ENCODE measurements around the gene ATP5ME.
"Not testable (repeated sequence)": the region's sequence is repeated elsewhere in the genome, so short reads cannot be mapped to it uniquely, and the experiment has no call there.

The ATP5ME gene

DNA sequence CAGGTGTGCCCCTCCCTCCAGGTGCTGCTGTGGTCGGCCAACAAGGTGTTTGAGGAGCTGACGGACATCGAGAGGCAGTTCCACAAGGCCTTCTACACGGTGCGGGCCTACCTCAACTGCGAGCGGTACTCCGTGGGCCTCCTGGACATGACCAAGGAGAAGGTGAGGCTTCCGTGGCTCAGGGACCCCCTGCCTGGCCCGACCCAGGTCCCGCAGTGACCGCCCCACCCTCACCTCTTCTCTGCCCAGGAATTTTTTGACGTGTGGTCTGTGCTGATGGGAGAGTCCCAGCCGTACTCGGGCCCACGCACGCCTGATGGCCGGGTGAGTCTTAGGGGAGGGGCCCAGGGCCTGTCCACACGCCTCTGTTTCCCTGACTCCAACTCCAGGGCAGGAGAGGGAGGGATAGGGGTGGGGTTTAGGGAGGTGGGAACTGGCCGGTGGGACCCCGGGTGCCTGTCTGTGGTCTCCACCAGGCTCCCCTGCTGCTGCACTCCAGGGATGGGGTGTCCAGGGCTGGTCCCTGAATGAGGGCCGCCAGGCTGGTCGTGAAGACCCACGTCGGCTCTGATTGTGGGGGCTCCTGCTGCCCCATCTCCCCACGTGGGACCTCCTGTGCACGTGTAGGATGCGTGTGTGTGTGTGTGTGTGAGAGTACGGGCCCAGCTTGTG is 20.1 kb downstream of the ATP5ME start:
- no peak for DNase-seq

DNA sequence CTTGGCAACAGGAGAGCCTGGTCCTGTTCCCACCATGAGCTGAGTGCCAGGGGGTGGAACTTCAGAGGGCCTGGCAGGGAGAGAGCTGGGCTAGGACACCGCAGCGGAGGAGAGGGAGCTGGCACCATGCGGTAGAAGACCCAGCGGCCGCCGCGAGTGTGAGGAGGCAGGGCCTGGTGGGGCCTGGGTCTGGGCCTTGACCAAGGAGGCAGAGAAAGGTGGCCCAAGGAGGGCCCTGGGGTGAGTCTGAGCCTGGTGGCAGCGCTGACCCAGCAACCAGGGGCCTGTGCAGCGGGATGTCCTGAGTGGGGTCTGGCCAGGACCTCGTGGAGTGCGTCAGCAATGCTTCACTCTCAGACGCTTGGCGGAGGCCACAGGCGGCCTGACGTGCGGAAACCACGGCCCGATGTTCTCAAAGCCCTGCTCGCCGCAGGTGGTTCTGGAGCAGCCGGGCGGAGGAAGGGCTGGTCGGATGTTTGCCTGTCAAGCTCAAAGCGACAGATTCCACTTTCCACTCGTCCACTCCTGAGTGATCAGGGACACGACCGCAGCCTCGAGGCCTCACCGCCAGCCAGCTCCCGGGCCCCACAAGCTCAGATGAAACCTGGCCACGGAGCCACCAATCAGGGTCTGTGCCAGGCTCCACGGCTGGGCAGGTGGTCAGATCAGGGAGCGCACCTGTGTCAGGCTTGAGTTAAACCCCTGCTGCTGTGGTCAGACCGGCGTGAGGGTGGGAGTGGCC is 20.8 kb downstream of the ATP5ME start:
- no peak for DNase-seq

DNA sequence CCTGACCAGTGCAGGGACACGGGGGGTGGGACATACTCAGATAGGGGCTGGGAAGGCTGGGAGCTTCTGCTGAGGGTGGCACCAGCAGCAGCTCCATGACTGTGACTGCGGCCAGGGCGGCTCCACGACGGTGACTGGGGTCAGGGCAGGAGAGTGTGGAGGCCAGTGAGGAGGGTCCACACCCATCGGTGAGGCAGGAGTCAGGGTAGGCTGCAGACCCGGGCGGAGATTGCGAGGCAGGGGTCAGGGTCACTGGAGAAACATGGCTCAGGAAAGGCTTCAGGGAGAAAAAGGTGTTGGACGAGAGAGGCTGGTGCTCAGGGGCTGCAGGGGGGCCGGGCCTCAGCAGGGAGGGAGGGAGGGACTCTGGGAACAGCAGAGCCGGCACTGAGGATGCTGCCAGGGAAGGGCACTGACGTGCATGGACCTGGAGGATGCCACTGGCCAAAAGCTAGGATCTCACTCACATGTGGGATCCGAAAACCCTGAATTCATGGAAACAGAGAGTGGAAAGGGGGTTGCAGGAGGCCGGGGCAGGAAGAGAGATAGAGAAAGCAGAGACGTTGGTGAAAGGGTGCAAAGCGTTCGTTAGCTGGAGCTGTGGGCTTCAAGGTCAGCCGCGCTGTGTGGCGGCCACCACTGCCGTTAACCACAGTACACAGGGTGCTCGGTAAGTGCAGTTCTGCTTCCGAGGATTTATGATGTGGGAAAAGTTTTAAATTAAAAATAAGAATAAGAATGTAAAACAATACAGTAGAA is 22.0 kb downstream of the ATP5ME start:
- no peak for DNase-seq

DNA sequence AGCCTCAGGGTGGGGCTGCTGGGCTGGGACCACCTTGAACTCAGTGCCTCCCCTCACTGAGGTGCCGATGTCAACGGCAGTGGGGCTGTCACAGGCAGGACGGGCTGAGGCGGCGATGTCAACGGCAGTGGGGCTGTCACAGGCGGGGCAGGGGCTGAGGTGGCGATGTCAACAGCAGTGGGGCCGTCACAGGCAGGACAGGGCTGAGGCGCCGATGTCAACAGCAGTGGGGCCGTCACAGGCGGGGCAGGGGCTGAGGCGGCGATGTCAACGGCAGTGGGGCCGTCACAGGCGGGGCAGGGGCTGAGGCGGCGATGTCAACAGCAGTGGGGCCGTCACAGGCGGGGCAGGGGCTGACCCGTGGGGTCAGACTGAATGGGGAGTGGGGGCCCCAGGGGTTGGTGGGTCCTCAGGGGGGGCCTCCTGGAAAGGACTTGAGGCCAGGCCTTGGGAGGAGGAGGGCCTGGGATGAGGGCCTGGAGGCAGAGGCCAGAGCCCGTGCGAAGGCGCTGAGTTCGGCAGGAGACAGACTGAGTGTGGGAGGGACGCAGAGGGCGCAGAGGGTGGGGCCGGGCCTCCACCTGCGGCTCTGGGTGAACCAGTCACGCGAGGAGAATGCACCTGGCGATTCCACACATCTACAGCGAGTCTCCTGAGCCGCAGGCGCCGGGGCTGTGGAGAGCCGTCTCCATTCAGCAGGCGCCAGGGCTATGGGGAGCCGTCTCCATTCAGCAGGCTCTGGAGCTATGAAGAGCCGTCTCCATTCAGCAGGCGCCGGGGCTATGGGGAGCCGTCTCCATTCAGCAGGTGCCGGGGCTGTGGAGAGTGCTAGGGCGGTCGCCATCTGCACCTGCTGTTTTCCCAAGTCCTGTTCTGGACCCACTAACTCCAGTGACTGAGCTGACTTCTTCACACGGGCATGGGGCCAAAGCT is 22.9 kb downstream of the ATP5ME start:
- DNase-seq = no peak

DNA sequence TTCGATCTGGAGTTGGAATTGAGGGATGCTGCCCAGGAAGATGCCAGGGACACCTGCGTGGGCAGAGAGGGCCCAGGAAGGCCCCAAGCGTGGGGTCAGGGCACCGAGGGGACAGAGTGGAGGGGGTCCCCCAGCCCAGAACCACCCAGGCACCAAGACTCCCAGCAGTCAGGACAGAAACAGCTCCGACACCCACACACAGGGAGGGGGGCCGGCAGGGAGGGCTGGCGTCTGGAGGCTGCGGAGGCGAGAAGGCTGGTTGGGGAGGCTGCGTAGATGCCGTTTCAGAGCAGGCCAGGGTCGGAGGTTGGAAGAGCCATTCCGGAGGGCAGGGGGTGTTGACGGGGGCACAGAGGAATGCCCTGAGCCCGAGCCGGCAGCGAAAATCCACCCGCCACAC is 23.6 kb downstream of the ATP5ME start:
- DNase-seq = no peak

DNA sequence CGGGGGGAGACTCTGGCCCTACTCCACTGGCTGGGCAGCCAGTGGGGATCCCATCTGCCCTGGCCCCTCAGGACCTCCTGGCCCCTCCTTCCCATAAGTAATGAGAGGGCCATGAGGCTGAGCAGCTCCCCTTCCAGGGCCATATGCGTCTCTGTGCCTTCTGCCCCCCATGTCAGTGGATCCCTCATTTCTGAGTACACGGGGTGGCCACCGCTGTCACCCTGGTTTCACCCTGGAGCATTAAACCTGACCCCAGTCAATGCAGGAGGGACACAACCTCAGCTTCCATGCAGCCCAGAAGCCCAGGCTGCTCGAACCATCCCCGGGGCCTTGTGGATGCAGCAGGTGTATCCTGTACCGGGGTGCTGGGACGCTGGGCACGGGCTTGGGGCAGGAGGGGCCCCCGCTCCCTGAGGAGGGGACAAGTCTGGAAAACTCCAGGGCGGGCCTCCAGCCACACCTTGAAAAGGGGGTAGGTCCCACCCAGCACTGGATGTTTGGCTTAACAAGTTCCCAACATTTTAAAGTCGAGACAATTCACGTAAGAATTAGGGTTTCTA is 24.2 kb downstream of the ATP5ME start:
- no peak for DNase-seq

DNA sequence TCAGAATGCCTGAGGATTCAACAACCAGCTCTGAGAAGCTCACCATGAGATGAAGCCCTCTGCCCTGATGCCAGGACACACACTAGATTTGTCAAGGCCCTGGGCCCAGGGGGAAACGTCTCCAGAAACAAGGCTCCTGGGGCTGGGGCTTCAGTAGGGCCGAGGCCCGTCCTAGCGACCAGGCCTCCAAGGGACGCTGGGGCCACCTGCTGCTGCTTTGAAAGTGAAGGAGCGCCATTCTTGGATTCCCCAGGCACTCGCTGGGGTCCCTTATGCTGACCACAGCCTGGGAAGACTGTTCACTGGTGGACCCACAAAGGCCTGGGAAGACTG is 24.8 kb downstream of the ATP5ME start:
- DNase-seq = no peak

DNA sequence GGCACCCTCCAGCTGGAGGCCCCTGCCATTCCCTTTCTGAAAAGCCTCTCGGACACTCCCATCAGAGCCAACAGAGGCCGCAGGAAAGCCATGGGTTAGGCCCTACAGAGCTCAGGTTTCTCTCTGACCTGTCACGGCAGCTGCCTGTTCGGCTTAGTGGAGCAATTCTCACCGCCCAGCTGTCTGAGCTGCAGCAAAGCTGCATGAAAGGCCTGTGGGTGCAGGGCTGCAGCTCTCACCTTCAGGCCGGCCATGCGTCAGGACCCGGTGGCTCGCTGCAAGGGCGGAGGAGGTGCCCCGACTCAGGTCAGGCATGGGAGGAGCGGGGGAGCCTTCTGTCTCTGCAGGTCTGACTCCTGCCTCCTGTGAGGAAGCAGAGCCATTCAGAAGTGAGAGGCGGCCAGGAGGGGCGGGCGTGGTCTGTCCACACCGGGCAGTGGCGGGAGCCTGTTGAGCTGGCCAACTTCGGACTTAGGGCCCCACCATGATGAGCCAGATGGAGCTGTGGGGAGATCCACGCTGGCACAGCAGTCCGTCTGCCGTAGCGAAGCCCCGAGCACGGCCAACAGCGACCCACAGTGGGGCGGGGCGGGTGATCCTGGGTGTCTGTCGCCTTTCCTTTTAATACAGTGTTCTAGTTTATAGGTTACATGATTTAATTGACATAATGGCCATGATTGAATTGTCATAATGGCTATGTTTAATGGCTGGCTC is 25.3 kb downstream of the ATP5ME start:
- DNase-seq = peak; percentile 14 to 20

DNA sequence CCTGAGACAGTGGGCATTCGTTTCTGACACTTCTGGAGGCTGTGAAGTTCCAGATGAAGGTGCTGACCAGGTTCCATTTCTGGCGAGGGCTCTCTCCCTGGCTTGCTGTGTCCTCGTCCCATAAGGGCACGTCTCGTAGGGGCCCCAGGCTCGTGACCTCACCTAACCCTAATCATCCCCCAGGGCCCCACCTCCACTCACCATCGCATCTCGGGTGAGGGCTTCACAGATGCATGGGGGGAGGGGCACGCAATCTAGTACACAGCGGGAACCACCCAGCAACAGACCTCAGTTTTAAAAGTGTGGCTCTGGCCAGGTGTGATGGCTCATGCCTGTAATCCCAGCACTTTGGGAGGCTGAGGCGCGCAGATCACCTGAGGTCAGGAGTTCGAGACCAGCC is 26.6 kb downstream of the ATP5ME start:
- DNase-seq = no peak

DNA sequence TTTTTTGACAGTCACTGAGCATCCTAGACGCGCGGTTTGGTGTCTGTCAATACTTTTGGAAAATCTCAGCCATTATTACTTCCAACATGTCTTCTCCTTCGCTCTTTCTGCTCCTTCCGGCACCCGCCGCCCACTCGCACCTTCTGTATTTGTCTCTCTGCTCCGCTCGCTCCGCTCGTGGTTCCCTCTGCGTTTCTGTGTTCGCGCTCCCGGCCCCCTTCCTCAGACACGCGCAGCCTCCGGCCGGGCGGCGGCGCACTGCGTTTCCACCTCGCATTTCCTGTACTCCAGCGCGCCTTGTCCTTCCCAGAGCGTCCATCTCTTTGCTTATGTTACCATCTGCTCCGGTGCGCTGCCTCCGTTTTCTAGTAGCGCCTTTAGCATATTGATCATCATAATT is 27.6 kb downstream of the ATP5ME start:
- no peak for DNase-seq

DNA sequence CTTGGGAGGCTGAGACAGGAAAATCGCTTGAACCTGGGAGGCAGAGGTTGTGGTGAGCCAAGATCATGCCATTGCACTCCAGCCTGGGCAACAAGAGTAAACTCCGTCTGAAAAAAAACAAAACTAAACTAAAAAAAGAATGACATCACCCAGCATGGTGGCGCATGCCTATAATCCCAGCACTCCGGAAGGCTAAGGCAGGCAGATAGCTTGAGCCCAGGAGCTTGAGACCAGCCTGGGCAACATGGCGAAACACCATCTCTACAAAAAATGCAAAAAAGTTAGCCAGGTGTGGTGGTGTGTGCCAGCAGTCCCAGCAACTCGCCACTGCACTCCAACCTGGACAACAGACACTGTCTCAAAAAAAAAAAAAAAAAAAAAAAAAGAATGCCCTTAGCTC is 31.7 kb downstream of the ATP5ME start:
- DNase-seq = not testable (repeated sequence)

DNA sequence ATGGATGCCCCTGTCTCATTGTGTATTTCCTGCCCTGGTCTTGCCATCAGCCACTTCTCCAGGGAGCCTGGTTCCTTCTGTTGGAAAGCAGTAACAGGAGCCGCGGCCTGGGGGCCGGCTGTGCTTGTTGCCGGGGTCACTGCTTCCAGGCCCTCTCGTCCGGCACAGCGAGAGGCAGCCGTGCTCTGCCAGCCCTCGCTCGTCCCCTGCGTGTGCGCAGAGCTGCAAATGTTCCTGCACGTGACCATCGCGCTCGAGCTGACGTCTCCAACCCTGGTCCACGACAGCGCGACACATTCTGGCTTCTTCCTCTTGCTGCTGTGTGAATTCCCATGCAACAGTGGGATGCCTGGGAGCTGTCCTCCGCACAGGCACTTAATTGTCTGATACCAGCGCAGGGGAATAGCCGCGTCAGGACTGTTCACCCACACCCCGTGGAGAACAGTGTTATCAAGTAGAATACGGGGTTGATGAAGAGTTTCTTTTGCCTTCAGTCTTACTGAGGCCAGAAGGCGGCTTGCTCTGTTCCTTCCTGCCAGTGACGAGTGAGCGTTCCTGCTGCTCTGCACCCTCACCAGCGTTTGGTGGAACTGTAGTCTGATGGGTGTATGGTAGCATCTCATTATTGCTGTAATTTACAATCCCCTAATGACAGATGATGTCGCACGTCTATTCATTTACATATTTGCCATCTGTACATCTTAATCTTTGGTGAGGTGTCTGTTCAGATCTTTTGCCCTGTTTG is 36.4 kb downstream of the ATP5ME start:
- no peak for DNase-seq

DNA sequence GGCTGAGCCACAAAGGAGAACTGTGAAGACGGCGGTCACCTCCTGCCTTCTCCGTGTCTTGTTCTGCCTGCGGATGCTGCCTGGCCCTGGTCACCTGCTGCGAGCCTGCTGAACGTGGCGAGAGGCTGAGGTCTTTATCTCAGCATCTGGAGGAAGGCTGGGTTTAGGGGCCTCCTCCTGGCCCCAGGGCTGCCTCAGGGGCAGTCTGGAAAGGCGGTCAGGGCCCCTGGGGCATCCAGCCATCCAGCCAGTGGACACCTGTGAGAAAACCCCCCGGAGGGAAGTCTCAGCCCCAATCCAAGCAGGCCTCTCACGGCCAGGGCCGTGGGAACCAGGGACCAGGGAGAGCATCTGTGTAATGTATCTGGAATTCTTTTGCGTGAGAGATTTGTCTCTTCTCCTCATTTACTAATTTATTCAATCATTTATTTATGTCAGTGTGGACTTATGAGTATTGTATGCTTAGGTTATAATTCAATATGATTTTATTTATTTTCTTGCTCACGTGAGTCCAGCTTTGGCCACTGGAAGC is 37.4 kb downstream of the ATP5ME start:
- DNase-seq = no peak

DNA sequence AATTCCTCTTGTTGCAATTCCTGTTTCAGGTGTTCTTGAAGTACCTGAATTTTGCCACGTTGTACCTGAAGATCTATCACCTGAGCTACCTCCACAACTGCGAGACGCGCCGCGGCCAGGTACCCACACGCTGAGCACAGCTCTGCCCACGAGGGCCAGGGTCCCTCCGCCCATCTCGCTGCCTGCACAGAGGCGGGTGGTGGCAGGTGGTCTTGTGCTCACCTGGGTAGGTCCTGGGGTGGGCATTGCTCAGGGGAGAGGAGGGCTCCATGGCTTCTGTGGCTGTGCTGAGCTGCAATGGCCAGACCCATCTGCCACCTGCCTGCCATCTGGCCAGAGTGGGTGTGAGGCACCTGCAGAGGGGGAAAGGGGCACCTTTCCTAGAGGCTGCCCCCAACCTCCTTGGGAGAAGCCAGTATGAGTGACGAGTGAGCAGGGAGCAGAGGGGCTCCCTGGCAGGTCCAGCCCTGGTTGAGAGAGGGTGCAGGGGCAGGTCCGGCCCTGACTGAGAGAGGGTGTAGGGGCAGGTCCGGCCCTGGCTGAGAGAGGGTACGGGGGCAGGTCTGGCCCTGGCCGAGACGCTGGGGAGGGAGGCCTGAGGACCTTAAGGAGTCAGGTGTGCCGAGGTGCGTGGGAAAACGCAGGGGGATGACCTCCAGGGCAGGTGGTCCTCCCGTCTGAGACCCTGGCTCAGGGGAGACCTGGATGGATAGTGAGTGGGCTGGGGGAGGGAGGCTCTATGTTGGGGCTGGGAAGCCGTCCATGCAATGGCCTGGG is 38.0 kb downstream of the ATP5ME start:
- no peak for DNase-seq

DNA sequence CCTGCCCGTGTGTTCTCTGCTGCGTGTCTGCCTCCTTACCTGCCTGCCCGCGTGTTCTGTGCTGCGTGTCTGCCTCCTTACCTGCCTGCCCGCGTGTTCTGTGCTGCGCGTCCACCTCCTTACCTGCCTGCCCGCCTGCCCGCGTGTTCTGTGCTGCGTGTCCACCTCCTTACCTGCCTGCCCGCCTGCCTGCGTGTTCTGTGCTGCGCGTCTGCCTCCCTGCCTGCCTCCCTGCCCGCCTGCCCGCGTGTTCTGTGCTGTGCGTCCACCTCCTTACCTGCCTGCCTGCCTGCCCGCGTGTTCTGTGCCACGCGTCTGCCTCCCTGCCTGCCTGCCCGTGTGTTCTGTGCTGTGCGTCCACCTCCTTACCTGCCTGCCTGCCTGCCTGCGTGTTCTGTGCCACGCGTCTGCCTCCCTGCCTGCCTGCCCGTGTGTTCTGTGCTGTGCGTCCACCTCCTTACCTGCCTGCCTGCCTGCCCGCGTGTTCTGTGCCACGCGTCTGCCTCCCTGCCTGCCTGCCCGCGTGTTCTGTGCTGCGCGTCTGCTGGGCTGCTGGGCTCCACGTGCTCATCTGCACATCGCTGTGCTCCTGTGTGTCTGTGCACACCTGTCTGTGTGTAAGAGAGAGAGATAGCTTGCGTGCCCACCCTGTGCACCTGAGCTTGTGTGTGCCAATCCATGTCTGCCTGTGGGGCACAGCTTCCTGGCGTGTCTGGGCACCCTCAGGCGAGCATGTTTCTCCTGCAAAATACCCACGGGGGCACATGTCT is 38.8 kb downstream of the ATP5ME start:
- not testable (repeated sequence) for DNase-seq

DNA sequence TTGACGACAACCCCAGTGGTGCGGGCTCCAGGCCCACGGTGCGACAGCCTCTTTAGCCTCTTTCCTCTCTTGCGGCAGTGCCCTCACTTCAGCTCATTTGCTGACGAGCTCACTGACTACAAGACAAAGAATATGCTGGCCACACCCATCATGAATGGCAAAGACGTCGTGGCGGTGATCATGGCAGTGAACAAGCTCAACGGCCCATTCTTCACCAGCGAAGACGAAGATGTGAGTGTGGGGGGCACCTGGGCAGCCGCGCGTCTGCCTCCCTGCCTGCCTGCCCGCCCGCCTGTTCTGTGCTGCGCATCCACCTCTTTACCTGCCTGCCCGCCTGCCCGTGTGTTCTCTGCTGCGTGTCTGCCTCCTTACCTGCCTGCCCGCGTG is 39.5 kb downstream of the ATP5ME start:
- no peak for DNase-seq

DNA sequence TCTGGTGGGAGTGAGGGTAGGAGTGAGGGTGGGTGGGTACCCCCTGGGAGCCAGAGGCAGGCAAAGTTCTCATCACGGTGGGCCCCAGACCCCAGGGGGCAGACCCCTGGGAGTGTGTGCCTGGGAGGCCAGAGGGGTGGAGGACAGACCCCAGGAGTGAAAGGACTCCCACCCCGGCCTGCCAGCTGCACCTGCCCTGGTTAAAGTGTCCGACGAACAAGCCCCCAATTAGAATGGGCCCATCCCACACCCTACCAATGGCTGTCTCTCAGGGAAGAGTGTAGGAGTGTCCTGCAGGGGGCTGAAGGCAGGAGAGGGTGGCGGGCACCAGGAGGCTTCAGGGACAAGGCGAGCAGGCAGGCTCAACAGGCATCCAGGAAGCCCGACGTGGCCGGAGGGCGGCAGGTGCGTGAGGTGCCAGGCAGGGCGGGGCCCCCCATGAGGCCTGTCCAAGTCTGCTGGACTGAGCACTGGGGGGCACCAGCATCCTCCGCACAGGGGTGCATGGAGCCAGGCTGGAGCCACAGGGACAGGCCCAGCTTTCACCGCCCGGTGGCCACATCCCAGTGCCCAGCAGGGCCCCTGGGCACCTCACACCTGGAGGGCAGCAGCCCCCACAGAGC is 40.0 kb downstream of the ATP5ME start:
- no peak for DNase-seq

DNA sequence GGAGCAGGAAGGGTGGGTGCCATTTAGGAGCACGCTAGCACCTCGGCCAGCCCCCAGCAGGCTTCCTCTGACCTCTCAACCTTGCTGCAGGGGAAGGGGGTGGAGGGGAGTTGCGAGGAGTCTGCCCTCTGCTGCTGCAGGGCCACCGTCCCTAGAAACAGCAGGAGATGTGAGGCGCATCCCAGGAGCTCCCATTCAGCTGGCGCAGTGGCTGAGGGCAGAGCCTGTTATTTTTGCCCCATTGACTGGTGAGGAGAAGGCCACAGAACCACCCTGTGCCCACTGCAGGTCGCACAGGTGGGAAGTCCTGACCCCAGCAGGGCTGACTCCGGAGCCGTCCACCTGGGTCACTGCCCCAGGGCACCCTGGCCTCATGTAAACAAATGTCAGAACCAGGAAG is 40.7 kb downstream of the ATP5ME start:
- DNase-seq = no peak

DNA sequence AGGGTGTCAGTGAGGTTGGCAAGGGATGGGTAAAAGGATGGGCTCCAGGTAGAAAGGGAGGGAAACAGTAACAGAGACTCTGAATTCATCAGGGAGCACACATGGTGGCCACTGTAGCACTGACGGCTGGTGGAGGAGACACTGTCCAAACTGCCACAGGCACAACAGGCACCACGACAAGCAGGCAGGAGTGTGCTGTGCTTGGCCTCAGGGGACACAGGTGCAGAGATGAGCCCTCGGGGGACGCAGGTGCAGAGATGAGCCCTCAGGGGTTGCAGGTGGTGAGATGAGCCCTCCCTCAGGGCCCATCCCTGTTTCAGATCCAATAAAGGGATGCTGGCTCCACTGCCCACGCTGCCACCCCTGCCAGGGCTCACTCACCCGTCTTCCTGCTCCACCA is 41.1 kb downstream of the ATP5ME start:
- DNase-seq = no peak

Measured in SHP77 (cell line).